H1 (cell line): ENCODE results near the gene NME8. TPM values are rescaled to one million over a fixed set of nuclear protein-coding genes. Genes with fewer than 3 reads are reported as not detected.

ENCODE experiments used
- CTCF ChIA-PET: fragments of 300-600 bp; sonication (Branson Sonifier 250); formaldehyde crosslinking; loops from one replicate; lab custom pipeline; 2021; ENCODE audit not compliant: partially characterized antibody; lab: Charles Lee
- POLR2A ChIA-PET: fragments of 300-600 bp; sonication (Branson Sonifier 250); formaldehyde crosslinking; loops from one replicate; lab custom pipeline; 2021; ENCODE audit warnings: inconsistent platforms; ENCODE audit not compliant: partially characterized antibody; lab: Charles Lee
- DNase-seq, 2 experiments: peaks; one replicate each; pipeline versions ENCODE4 v3.0.0 to v3.0.0-alpha.2; 2010 to 2022; ENCODE audit warnings: low spot score in 2 of 2, low read depth in 1 of 2, mixed read lengths in 1 of 2
- FAIRE-seq: peaks from 2 replicates; lab custom pipeline; 2011; peaks lifted over from hg19 to GRCh38; lab: Jason Lieb, UNC
- H2AFZ ChIP-seq: 2 replicates; pipeline ENCODE4 v1.8.1; 2012; ENCODE audit warnings: low read length, inconsistent platforms
- H2AK5ac ChIP-seq: 2 replicates; pipeline ENCODE4 v1.6.1; 2013; ENCODE audit warnings: low read depth, low read length
- H2BK120ac ChIP-seq: replicated peaks from 2 replicates; pipeline ENCODE3; 2013; ENCODE audit warnings: low read depth, low read length, inconsistent platforms
- H2BK12ac ChIP-seq: 2 replicates; pipeline ENCODE4 v1.6.1; 2013; ENCODE audit warnings: low read depth, low read length
- H2BK15ac ChIP-seq: 2 replicates; pipeline ENCODE4 v1.6.1; 2013; ENCODE audit warnings: low read length
- H2BK20ac ChIP-seq: 2 replicates; pipeline ENCODE4 v1.6.1; 2013; ENCODE audit warnings: low read length
- H2BK5ac ChIP-seq: 2 replicates; pipeline ENCODE4 v1.6.1; 2013; ENCODE audit warnings: low read depth, low read length
- H3K14ac ChIP-seq: 2 replicates; pipeline ENCODE4 v1.6.1; 2013; ENCODE audit warnings: inconsistent platforms; ENCODE audit not compliant: insufficient read length
- H3K18ac ChIP-seq: 2 replicates; pipeline ENCODE4 v1.6.1; 2013; ENCODE audit warnings: low read length; ENCODE audit errors: extremely low read depth
- H3K23ac ChIP-seq: 2 replicates; pipeline ENCODE4 v1.6.1; 2013; ENCODE audit warnings: inconsistent platforms; ENCODE audit not compliant: insufficient read length
- H3K23me2 ChIP-seq: 2 replicates; pipeline ENCODE4 v1.6.1; 2013; ENCODE audit warnings: low read depth, low read length
- H3K27ac ChIP-seq: 2 replicates; pipeline ENCODE4 v1.6.1; 2011; ENCODE audit warnings: low read depth, low read length, inconsistent platforms
- H3K27me3 ChIP-seq, 4 experiments: replicated peaks in 1 of 4; 1 replicate in 1 of 4; 2 replicates in 3 of 4; pipeline versions ENCODE4 v1.6.1 to v1.8.1; 2011 to 2013; ENCODE audit warnings: low read length in 3 of 4, mild to moderate bottlenecking in 3 of 4, inconsistent platforms in 2 of 4, mixed read lengths in 2 of 4, moderate library complexity in 1 of 4; ENCODE audit not compliant: control insufficient read depth in 3 of 4, insufficient read depth in 3 of 4; ENCODE audit errors: extremely low read depth in 1 of 4
- H3K36me3 ChIP-seq, 4 experiments: 2 replicates each; pipeline versions ENCODE4 v1.6.1 to v1.8.1; 2011 to 2013; ENCODE audit warnings: mild to moderate bottlenecking in 4 of 4, low read length in 3 of 4, moderate library complexity in 2 of 4, control low read depth in 1 of 4, inconsistent platforms in 1 of 4; ENCODE audit not compliant: insufficient read depth in 4 of 4, control insufficient read depth in 2 of 4
- H3K4ac ChIP-seq: replicated peaks from 2 replicates; pipeline ENCODE3; 2013; ENCODE audit warnings: low read length, low read depth, mixed read lengths, inconsistent platforms; ENCODE audit not compliant: insufficient read length
- H3K4me1 ChIP-seq, 4 experiments: replicated peaks in 1 of 4; 1 replicate in 1 of 4; 2 replicates in 3 of 4; pipeline versions ENCODE4 v1.6.1 to v1.8.1; 2011 to 2013; ENCODE audit warnings: low read length in 3 of 4, inconsistent platforms in 2 of 4, mixed read lengths in 1 of 4; ENCODE audit not compliant: insufficient read depth in 4 of 4, control insufficient read depth in 3 of 4
- H3K4me2 ChIP-seq, 2 experiments: 2 replicates each; pipeline versions ENCODE4 v1.6.1 to v1.8.1; 2011 to 2013; ENCODE audit warnings: low read depth in 2 of 2, low read length in 2 of 2, control low read depth in 1 of 2, inconsistent platforms in 1 of 2, mild to moderate bottlenecking in 1 of 2; ENCODE audit not compliant: insufficient read depth in 1 of 2
- H3K4me3 ChIP-seq, 4 experiments: fragments of 200-600, 300-600 bp in 1 of 4; sonication (generic), shearing (Covaris generic), sonication (Bioruptor Twin) in 1 of 4; 2 replicates each; pipeline versions ENCODE4 v1.5.1 to v1.8.1; 2011 to 2016; ENCODE audit warnings: low read length in 4 of 4, low read depth in 3 of 4, control low read depth in 2 of 4, inconsistent platforms in 2 of 4, mild to moderate bottlenecking in 2 of 4, mixed read lengths in 1 of 4, moderate library complexity in 1 of 4; ENCODE audit not compliant: insufficient read depth in 2 of 4; ENCODE audit errors: extremely low read depth in 1 of 4
- H3K56ac ChIP-seq: replicated peaks from 2 replicates; pipeline ENCODE3; 2013; ENCODE audit warnings: low read depth, mild to moderate bottlenecking, mixed read lengths, low read length, inconsistent platforms; ENCODE audit not compliant: insufficient read length
- H3K79me1 ChIP-seq: 2 replicates; pipeline ENCODE4 v1.6.1; 2013; ENCODE audit warnings: low read depth, low read length, control low read depth
- H3K79me2 ChIP-seq, 2 experiments: 2 replicates each; pipeline versions ENCODE4 v1.6.1 to v1.8.1; 2012 to 2013; ENCODE audit warnings: low read length in 2 of 2, mild to moderate bottlenecking in 2 of 2, inconsistent platforms in 1 of 2; ENCODE audit not compliant: insufficient read depth in 2 of 2, control insufficient read depth in 1 of 2
- H3K9ac ChIP-seq, 4 experiments: replicated peaks in 1 of 4; 1 replicate in 1 of 4; 2 replicates in 3 of 4; pipeline versions ENCODE4 v1.6.1 to v1.8.1; 2011 to 2013; ENCODE audit warnings: low read depth in 3 of 4, low read length in 3 of 4, control low read depth in 2 of 4, mild to moderate bottlenecking in 2 of 4, moderate library complexity in 2 of 4, inconsistent platforms in 1 of 4; ENCODE audit errors: extremely low read depth in 1 of 4
- H3K9me3 ChIP-seq, 2 experiments: 2 replicates each; pipeline versions ENCODE4 v1.6.1 to v1.8.1; 2012 to 2013; ENCODE audit warnings: mild to moderate bottlenecking in 2 of 2, moderate library complexity in 2 of 2, control low read depth in 1 of 2, inconsistent platforms in 1 of 2, low read depth in 1 of 2, low read length in 1 of 2, mixed read lengths in 1 of 2; ENCODE audit not compliant: insufficient read depth in 2 of 2
- H4K20me1 ChIP-seq, 2 experiments: replicated peaks in 1 of 2; 2 replicates each; pipeline versions ENCODE3 to v1.8.1; 2011 to 2013; ENCODE audit warnings: inconsistent platforms in 2 of 2, low read length in 2 of 2, mild to moderate bottlenecking in 1 of 2; ENCODE audit not compliant: insufficient read depth in 2 of 2, control insufficient read depth in 1 of 2
- H4K5ac ChIP-seq: 2 replicates; pipeline ENCODE4 v1.6.1; 2013; ENCODE audit warnings: low read length, low read depth, mixed read lengths, inconsistent platforms; ENCODE audit not compliant: insufficient read length
- H4K8ac ChIP-seq: 2 replicates; pipeline ENCODE4 v1.8.0; 2013; ENCODE audit warnings: mild to moderate bottlenecking, moderate library complexity, low read length, inconsistent platforms; ENCODE audit not compliant: insufficient read depth; ENCODE audit errors: extremely low read depth
- H4K91ac ChIP-seq: replicated peaks from 2 replicates; pipeline ENCODE3; 2013; ENCODE audit warnings: low read length, mixed read lengths, inconsistent platforms; ENCODE audit not compliant: insufficient read length
- CHD1 ChIP-seq: IDR thresholded peaks from 2 replicates; pipeline ENCODE4 v1.6.1; 2012; ENCODE audit warnings: low read depth, low read length, improper control_type of control experiment
- HDAC2 ChIP-seq, 2 experiments: fragments of 300-600 bp in 1 of 2; sonication (generic) in 1 of 2; IDR thresholded peaks; 2 replicates each; pipeline ENCODE4 v1.6.1; 2011 to 2012; ENCODE audit warnings: low read depth in 2 of 2, low read length in 2 of 2, mild to moderate bottlenecking in 2 of 2, moderate library complexity in 2 of 2, borderline replicate concordance in 1 of 2, inconsistent platforms in 1 of 2
- JUND ChIP-seq: IDR thresholded peaks from 2 replicates; pipeline ENCODE4 v1.6.1; 2011; ENCODE audit warnings: mild to moderate bottlenecking, improper control_type of control experiment, low read length
- KDM4A ChIP-seq: IDR thresholded peaks from one replicate; pipeline ENCODE4 v1.7.1; 2012; ENCODE audit warnings: low read depth, mild to moderate bottlenecking, moderate library complexity, low read length, inconsistent platforms; ENCODE audit not compliant: severe bottlenecking
- PHF8 ChIP-seq: fragments of 200-600 bp; sonication (generic); conservative IDR thresholded peaks from 2 replicates; pipeline ENCODE4 v1.7.1; 2012; ENCODE audit warnings: low read depth, mild to moderate bottlenecking, inconsistent platforms, low read length, moderate library complexity
- SIRT6 ChIP-seq: IDR thresholded peaks from one replicate; pipeline ENCODE4 v1.7.1; 2012; ENCODE audit warnings: low read length, inconsistent platforms
- TAF1 ChIP-seq: IDR thresholded peaks from 2 replicates; pipeline ENCODE4 v1.6.1; 2011; ENCODE audit warnings: mild to moderate bottlenecking, low read depth, low read length
- TBP ChIP-seq: IDR thresholded peaks from 2 replicates; pipeline ENCODE4 v1.6.1; 2011; ENCODE audit warnings: low read depth, low read length, improper control_type of control experiment
- USF2 ChIP-seq: IDR thresholded peaks from 2 replicates; pipeline ENCODE4 v1.6.1; 2011; ENCODE audit warnings: low read length, improper control_type of control experiment
- WGBS, 2 experiments: shearing (Covaris generic) in 1 of 2; methylation state at CpG; one replicate each; pipeline versions ENCODE4 v1.1.6 to v1.1.7; 2013 to 2015; ENCODE audit warnings: low lambda C conversion rate in 2 of 2, mixed read lengths in 2 of 2, inconsistent platforms in 1 of 2, low coverage in 1 of 2, missing lambda C conversion rate in 1 of 2; ENCODE audit not compliant: insufficient replicate concordance in 2 of 2, insufficient coverage in 1 of 2, insufficient read length in 1 of 2; ENCODE audit errors: extremely low coverage in 1 of 2, missing lambda C conversion rate in 1 of 2; 5-methylcytosine and 5-hydroxymethylcytosine counted together
- polyA plus RNA-seq, 7 experiments: library from polyadenylated mRNA; depleted of rRNA in 3 of 7; stranded (reverse) in 5 of 7; unstranded in 2 of 7; fragments of >200 nt in 5 of 7; fragments of 200-250 nt in 2 of 7; gene quantifications; 1 replicate in 5 of 7; 2 replicates in 1 of 7; 4 replicates in 1 of 7; pipeline versions ENCODE4 v1.2.1 to v1.2.3, GENCODE V29; 2011 to 2013; ENCODE audit warnings: missing spikeins in 2 of 7, mixed read lengths in 2 of 7
- total RNA-seq: library from RNA; stranded (reverse); fragmentation: NEBNext Ultra II Directional; extraction: Animal tissue kit (Norgen Biotek cat#: 25700); gene quantifications from 2 replicates; pipeline ENCODE4 v1.2.1, GENCODE V29; 2021

The NME8 gene
- total and polyA plus RNA-seq, 2 of the 8 experiments (the other 6 are each of a cell fraction or from before 2014, with no cell fraction given): 0.22 to 0.44 TPM

GRCh38 chr7:37916673-37917660 is 68.6 kb downstream of the NME8 start, which contains the start of gene SFRP4:
Gene SFRP4, minus strand, starts transcription at chr7:37916817. Its CDS starts 280 bp downstream, at chr7:37916537.
- H3K79me1 ChIP-seq: no peaks in the 10 kb centered on the region
- DNase-seq: peak in 1 of 2 experiments; percentile 81
- CTCF ChIA-PET: interaction anchor here (0.6 to 4.4 kb wide), 58 partner anchors 9 to 931 kb away, joined by 3 to 52 read pairs (median 5); no protein-coding TSS in a partner anchor
- peaks cover 0 to 4% of the 10 kb centered on the region in 2 experiments for H4K20me1 ChIP-seq
- H2AK5ac ChIP-seq: no peak within 1 kb of the TSS
- H2BK15ac ChIP-seq: 0 out of 2 replicates have a peak within 1 kb of the TSS, but pooled peaks have one; percentile 95
- WGBS, 2 experiments: 4% methylated on average over 32 of the region's 46 CpGs; no CpG with 5 or more reads in 1 of the 2 experiments
- H3K23me2 ChIP-seq: peaks cover 12% of the 10 kb centered on the region; the same call in 1 of the 2 replicates
- H3K14ac ChIP-seq: no peak within 1 kb of the TSS
- H4K5ac ChIP-seq: no peak within 1 kb of the TSS
- peak within 1 kb of the TSS; percentile 80 to 97 for H3K4me2 ChIP-seq
- peaks cover 0 to 10% (median 5%) of the 10 kb centered on the region in 4 experiments; a peak in 6 of 7 replicates for H3K4me1 ChIP-seq
- FAIRE-seq: peak; percentile 91
- H3K27me3 ChIP-seq: peaks cover 8 to 44% (median 29%) of the 10 kb centered on the region in 4 experiments
- no peak within 1 kb of the TSS for H3K27ac ChIP-seq
- H3K9me3 ChIP-seq: no peaks in the 10 kb centered on the region
- H2BK5ac ChIP-seq: 0 out of 2 replicates have a peak within 1 kb of the TSS, but pooled peaks have one; percentile 15
- no peak within 1 kb of the TSS for H2BK20ac ChIP-seq
- no peak within 1 kb of the TSS for H3K18ac ChIP-seq
- H2AFZ ChIP-seq: peak within 1 kb of the TSS; percentile 84
- POLR2A ChIA-PET: interaction anchor here (1.3 kb wide), 2 partner anchors 152 to 470 kb away, joined by 3 read pairs; no protein-coding TSS in a partner anchor
- H3K4me3 ChIP-seq: peak within 1 kb of the TSS; percentile 30 to 66 (median 56)
- peak within 1 kb of the TSS; percentile 89; the same call in 1 of the 2 replicates for H2BK12ac ChIP-seq
- H3K56ac ChIP-seq: no peak within 1 kb of the TSS
- no peak within 1 kb of the TSS for H2BK120ac ChIP-seq
- peak within 1 kb of the TSS; percentile 87 for H4K8ac ChIP-seq
- no peaks in the 10 kb centered on the region for H3K36me3 ChIP-seq
- no peaks in the 10 kb centered on the region for H3K79me2 ChIP-seq
- no peak within 1 kb of the TSS for H3K23ac ChIP-seq
- no peak within 1 kb of the TSS; a peak in 1 of 7 replicates for H3K9ac ChIP-seq
- no peak within 1 kb of the TSS for H4K91ac ChIP-seq
- H3K4ac ChIP-seq: no peak within 1 kb of the TSS
- TF ChIP-seq TBP (no peak), KDM4A (peak; percentile 61), JUND (peak; percentile 68; the same call in 1 of the 2 replicates), CHD1 (no peak), HDAC2 (IDR thresholded peaks at IDR 0.05; ENCODE audit: borderline replicate concordance in 1 of 2, low read depth in 2 of 2, low read length in 2 of 2) (no peak), TAF1 (no peak), USF2 (no peak), SIRT6 (no peak), PHF8 (no peak)
